PC-3 (cell line): ENCODE results near the gene FBXO48. TPM values are rescaled to one million over a fixed set of nuclear protein-coding genes. Genes with fewer than 3 reads are reported as not detected.

Experiments
- ATAC-seq: fragments of 200-7000 bp; cut with Tn5 transposase; 2 replicates; pipeline ENCODE4 v1.9.1; 2020; ENCODE audit warnings: mild to moderate bottlenecking, moderate library complexity
- BruUV-seq: library from RNA; stranded (reverse); fragments of 400-500 nt; replicated peaks from 2 replicates; lab custom pipeline; 2021; lab: Mats Ljungman, UMichigan
- CTCF ChIA-PET: fragments of 300-600 bp; sonication (Branson Sonifier 250); formaldehyde crosslinking; loops from one replicate; lab custom pipeline; 2022; ENCODE audit warnings: antibody characterized with exemption; lab: Charles Lee
- POLR2A ChIA-PET: fragments of 300-600 bp; sonication (Branson Sonifier 250); formaldehyde crosslinking; loops from one replicate; lab custom pipeline; 2022; ENCODE audit warnings: antibody characterized with exemption; ENCODE audit not compliant: unreplicated experiment; lab: Charles Lee
- DNase-seq: peaks from one replicate; pipeline ENCODE4 v3.0.0-alpha.2; 2015
- H2AFZ ChIP-seq: fragments of 300-600 bp; sonication (generic); 2 replicates; pipeline ENCODE4 v1.6.0; 2016; ENCODE audit warnings: antibody characterized with exemption, low read length
- H3F3A ChIP-seq: fragments of 300-600 bp; sonication (generic); one replicate; pipeline ENCODE4 v1.6.0; 2017; ENCODE audit warnings: antibody characterized with exemption, low read length, control low read depth, mild to moderate bottlenecking; ENCODE audit not compliant: unreplicated experiment
- H3K27ac ChIP-seq: fragments of 300-600 bp; sonication (generic); 2 replicates; pipeline ENCODE4 v1.5.1; 2016; ENCODE audit warnings: mild to moderate bottlenecking, low read length
- H3K27me3 ChIP-seq: fragments of 300-600 bp; sonication (generic); 2 replicates; pipeline ENCODE4 v1.6.1; 2016; ENCODE audit warnings: low read length, mixed read lengths
- H3K36me3 ChIP-seq: fragments of 300-600 bp; sonication (generic); 2 replicates; pipeline ENCODE4 v1.6.1; 2016; ENCODE audit warnings: low read depth, mixed run types, low read length, mixed read lengths
- H3K4me1 ChIP-seq: fragments of 300-600 bp; sonication (generic); 2 replicates; pipeline ENCODE4 v1.5.1; 2016; ENCODE audit warnings: low read length; ENCODE audit not compliant: insufficient read depth
- H3K4me2 ChIP-seq: fragments of 300-600 bp; sonication (generic); 2 replicates; pipeline ENCODE4 v1.6.0; 2016; ENCODE audit warnings: low read length
- H3K4me3 ChIP-seq: fragments of 300-600 bp; sonication (generic); 2 replicates; pipeline ENCODE4 v1.5.1; 2016; ENCODE audit warnings: mild to moderate bottlenecking, low read length, mixed read lengths
- H3K79me2 ChIP-seq: fragments of 300-600 bp; sonication (generic); 2 replicates; pipeline ENCODE4 v1.6.1; 2017; ENCODE audit warnings: low read length, mixed read lengths
- H3K9ac ChIP-seq: fragments of 300-600 bp; sonication (generic); 2 replicates; pipeline ENCODE4 v1.6.0; 2016; ENCODE audit warnings: mild to moderate bottlenecking, low read length
- H3K9me2 ChIP-seq: fragments of 300-600 bp; sonication (generic); replicated peaks from 2 replicates; pipeline ENCODE4 v1.6.1; 2016; ENCODE audit warnings: mixed run types, low read length, mixed read lengths
- H3K9me3 ChIP-seq: fragments of 300-600 bp; sonication (generic); 2 replicates; pipeline ENCODE4 v1.6.1; 2016; ENCODE audit warnings: low read length, mixed read lengths
- H4K20me1 ChIP-seq: fragments of 300-600 bp; sonication (generic); 2 replicates; pipeline ENCODE4 v1.6.1; 2016; ENCODE audit warnings: low read length, mixed read lengths
- CTCF ChIP-seq: fragments of 300-600 bp; sonication (generic); conservative IDR thresholded peaks from 2 replicates; pipeline ENCODE4 v1.5.1; 2017; ENCODE audit warnings: antibody characterized with exemption, low read depth, mild to moderate bottlenecking, low read length
- EZH2 ChIP-seq: fragments of 300-600 bp; sonication (generic); IDR thresholded peaks from one replicate; pipeline ENCODE4 v1.6.1; 2017; ENCODE audit warnings: antibody characterized with exemption, mild to moderate bottlenecking, low read length; ENCODE audit not compliant: unreplicated experiment
- EZH2phosphoT487 ChIP-seq: fragments of 300-600 bp; sonication (generic); IDR thresholded peaks from 2 replicates; pipeline ENCODE4 v1.6.1; 2018; ENCODE audit warnings: mild to moderate bottlenecking, antibody characterized with exemption, low read length, borderline replicate concordance
- intact Hi-C: fragments of 100-400 bp; cut with micrococcal nuclease; formaldehyde crosslinking; loops from 2 replicates; pipeline ENCODE4 v1.9.0; 2023
- total RNA-seq: library from RNA; depleted of rRNA; stranded (reverse); fragments of >200 nt; gene quantifications from 2 replicates; pipeline ENCODE4 v1.2.3, GENCODE V29; 2014

The FBXO48 gene
- total RNA-seq, 1 experiment from 2014 or later = 0.91 TPM

- intact Hi-C loops = no loop called here
- no peak overlapping the region for H2AFZ ChIP-seq
- no peaks in the 10 kb centered on the region for H3K27me3 ChIP-seq
- POLR2A ChIA-PET = no interaction called here
- no peaks in the 10 kb centered on the region for H3K79me2 ChIP-seq
- DNase-seq = no peak
- no peaks in the 10 kb centered on the region for H3K4me1 ChIP-seq
- H3K27ac ChIP-seq = no peak overlapping the region
- no peaks in the 10 kb centered on the region for H3F3A ChIP-seq
- H3K4me2 ChIP-seq = no peak overlapping the region
- H3K4me3 ChIP-seq = no peak overlapping the region
- BruUV-seq = no TSS peak
- no peak for ATAC-seq
- H3K9me3 ChIP-seq = no peaks in the 10 kb centered on the region
- H3K36me3 ChIP-seq = no peaks in the 10 kb centered on the region
- CTCF ChIA-PET = no interaction called here
- no peaks in the 10 kb centered on the region for H4K20me1 ChIP-seq
- H3K9me2 ChIP-seq = no peaks in the 10 kb centered on the region
- TF ChIP-seq CTCF = no peak
- H3K9ac ChIP-seq = no peak overlapping the region
Observed at GRCh38 chr2:68476454-68476853, 9.4 kb upstream of the FBXO48 start.

DNA sequence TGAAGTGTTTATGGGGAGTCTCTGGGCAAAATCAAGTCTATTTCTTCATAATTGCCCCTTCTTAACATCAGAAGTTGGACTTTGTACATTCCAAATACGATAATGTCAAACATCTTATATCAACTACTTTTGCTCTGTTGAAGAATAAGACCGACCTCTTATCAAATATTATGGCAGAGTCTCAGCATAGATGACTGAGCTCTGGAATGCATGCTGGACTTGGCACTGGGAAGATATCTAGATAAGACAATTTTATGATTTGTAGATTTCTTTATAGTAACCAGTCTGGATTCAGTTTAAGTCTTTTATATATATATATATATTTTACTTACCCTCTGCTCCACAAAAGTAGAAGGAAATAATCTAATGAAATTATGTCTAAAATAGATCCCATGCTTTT, 8.5 kb upstream of the FBXO48 start:
- intact Hi-C loops = no loop called here
- H4K20me1 ChIP-seq = no peaks in the 10 kb centered on the region
- DNase-seq = no peak
- no peak overlapping the region for H3K9ac ChIP-seq
- H3K9me3 ChIP-seq = no peaks in the 10 kb centered on the region
- no peaks in the 10 kb centered on the region for H3K4me1 ChIP-seq
- H3K27me3 ChIP-seq = no peaks in the 10 kb centered on the region
- no peaks in the 10 kb centered on the region for H3F3A ChIP-seq
- H3K4me3 ChIP-seq = no peak overlapping the region
- H2AFZ ChIP-seq = no peak overlapping the region
- BruUV-seq = no TSS peak
- ATAC-seq = no peak
- no peak overlapping the region for H3K27ac ChIP-seq
- H3K4me2 ChIP-seq = no peak overlapping the region
- H3K9me2 ChIP-seq = no peaks in the 10 kb centered on the region
- TF ChIP-seq CTCF (no peak), EZH2 (no peak), EZH2phosphoT487 (no peak)
- ChIA-PET POLR2A (no interaction called here), CTCF (no interaction called here)
- H3K36me3 ChIP-seq = no peaks in the 10 kb centered on the region
- no peaks in the 10 kb centered on the region for H3K79me2 ChIP-seq

GRCh38 chr2:68475110-68475509, 8.0 kb upstream of the FBXO48 start:
- no peaks in the 10 kb centered on the region for H4K20me1 ChIP-seq
- H3K27me3 ChIP-seq = no peaks in the 10 kb centered on the region
- H3K79me2 ChIP-seq = no peaks in the 10 kb centered on the region
- H3F3A ChIP-seq = no peaks in the 10 kb centered on the region
- intact Hi-C loops = no loop called here
- H3K9ac ChIP-seq = no peak overlapping the region
- H3K36me3 ChIP-seq = no peaks in the 10 kb centered on the region
- ATAC-seq = no peak
- no peaks in the 10 kb centered on the region for H3K9me2 ChIP-seq
- POLR2A ChIA-PET = no interaction called here
- no peak overlapping the region for H3K27ac ChIP-seq
- H3K4me2 ChIP-seq = no peak overlapping the region
- no peak for TF ChIP-seq CTCF
- TF ChIP-seq EZH2phosphoT487 = no peak
- no peak for TF ChIP-seq EZH2
- no peak overlapping the region for H3K4me3 ChIP-seq
- BruUV-seq = no TSS peak
- CTCF ChIA-PET = no interaction called here
- peak; percentile 36 for DNase-seq
- no peak overlapping the region for H2AFZ ChIP-seq
- H3K4me1 ChIP-seq = peaks cover 2% of the 10 kb centered on the region
- H3K9me3 ChIP-seq = no peaks in the 10 kb centered on the region
